NCI-H345 (cell line): ENCODE results near the gene CELF1.

Source experiments
- DNase-seq: peaks from one replicate; lab custom pipeline; 2025; lab: John Stamatoyannopoulos, UW

CELF1 gene

GRCh38 chr11:47417712-47418111, 135.2 kb downstream of the CELF1 start:
- no peak for DNase-seq

- no peak for DNase-seq
Measured at GRCh38 chr11:47415949-47416472, 136.9 kb downstream of the CELF1 start.
